Activated CD4-positive, alpha-beta T cell treated with anti-CD3 and anti-CD28 coated beads for 1 hour (primary cell): ENCODE measurements around the gene CDKL1.

Experiments used
- DNase-seq: peaks from one replicate; pipeline ENCODE4 v3.0.0-alpha.2; 2020

CDKL1 gene

DNA sequence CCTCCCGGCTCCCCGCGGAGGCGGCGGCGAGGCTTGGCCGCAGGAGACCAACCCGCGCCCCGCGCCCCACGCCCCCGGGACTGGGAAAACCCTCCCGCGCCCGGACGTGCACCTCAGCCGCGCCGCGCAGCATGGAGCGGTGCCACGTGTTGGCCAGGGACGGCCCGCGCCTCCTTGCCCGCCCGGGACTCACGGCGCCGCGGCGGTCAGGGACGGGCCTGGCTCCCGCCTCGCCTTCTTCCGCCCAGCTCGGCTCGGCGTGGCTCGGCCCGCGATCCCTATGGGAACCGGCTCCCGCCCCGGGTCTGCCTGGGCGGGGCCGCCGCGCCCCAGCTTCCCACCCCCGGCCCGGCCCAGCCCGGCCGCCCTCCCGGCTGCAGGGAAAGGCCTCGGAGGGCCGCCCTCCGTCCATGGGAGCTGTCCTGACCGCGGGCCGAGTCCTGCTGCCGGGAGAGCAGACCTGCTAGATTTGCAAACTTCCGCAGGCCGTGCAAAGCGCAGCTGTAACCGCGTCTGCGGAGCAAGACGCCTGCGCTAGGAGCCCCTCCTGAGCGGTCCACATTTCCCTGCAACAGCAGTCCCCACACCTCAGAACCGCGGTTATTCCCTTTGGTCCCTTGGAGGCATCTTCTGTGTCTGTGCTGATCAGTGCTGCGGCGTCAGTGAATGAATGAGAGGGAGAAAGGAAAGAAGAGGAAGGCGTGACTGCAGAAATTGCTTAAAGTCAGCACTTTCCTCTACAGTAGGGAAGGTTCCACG is at the start of gene CDKL1:
TSS of gene CDKL1 (minus strand) at position 251 of the 759 bp plus-strand sequence. CDS start 1,013 bp downstream, outside the sequence.
- peak; percentile 15 for DNase-seq

GRCh38 chr14:50434528-50434927 is 37.8 kb upstream of the CDKL1 start:
- no peak for DNase-seq

DNA sequence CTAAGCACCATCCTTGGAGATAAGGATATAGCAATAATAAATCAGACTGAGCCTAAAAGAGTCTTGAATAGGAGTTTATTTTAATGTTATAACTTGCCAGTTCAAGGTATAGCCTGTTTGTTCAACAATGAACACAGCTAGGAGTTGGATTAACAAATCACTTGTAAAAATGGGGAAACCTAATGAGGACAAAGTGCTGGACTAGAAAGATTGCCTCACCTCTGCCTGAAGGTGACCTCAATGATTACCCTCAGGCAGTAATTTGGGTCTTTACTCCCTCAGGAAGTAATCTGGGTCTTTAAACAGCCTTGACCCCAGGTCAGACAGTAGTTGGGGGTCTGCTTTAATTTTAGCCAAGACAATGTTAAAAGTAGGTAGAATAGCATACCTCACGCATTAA is 35.5 kb upstream of the CDKL1 start:
- DNase-seq, result no peak

- DNase-seq, result no peak
These were observed 29.1 kb upstream of the CDKL1 start for GRCh38 chr14:50425816-50426215.

- DNase-seq, result no peak
These were observed 28.4 kb upstream of the CDKL1 start for GRCh38 chr14:50425105-50425504.

GRCh38 chr14:50423529-50423928 is 26.8 kb upstream of the CDKL1 start:
- no peak for DNase-seq

- no peak for DNase-seq
These were observed 24.8 kb upstream of the CDKL1 start for GRCh38 chr14:50421499-50421898.

DNA sequence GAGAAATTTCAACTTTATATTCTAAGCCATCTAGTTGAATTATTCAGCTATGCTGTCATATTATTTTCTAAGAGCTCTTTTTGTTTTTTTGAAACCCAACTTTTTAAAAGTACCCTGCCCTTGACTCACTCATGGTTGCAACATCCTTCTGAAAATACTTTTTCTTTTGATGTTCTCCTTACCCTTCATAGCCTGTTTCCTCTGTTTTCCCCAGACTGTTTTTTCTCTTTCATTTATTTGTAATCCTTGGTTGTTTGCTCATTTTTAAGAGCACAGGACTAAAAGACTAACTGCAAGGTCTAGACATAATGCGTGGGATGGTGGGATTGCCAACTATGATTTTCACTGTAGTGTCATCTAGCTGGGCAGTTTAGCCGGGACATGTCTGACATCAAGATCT is 21.2 kb upstream of the CDKL1 start:
- no peak for DNase-seq

DNA sequence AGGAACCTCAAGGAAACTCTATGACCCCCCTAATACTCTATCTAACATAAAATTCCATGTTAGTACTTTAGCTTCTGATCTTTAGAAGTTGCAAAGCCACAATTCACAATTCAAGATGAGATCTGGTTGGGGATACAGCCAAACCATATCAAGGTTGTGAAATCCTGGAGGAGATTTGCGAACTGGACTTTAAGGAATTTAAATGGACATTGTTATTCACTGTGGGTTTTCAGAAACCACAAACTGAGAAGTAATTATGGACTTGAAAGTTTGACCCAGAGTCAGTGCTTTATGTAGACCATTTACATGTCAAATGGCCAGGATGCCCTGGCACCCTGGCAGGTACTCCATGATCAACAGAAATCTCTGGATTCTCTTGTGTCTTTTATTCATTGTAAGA is 14.2 kb upstream of the CDKL1 start:
- no peak for DNase-seq

DNA sequence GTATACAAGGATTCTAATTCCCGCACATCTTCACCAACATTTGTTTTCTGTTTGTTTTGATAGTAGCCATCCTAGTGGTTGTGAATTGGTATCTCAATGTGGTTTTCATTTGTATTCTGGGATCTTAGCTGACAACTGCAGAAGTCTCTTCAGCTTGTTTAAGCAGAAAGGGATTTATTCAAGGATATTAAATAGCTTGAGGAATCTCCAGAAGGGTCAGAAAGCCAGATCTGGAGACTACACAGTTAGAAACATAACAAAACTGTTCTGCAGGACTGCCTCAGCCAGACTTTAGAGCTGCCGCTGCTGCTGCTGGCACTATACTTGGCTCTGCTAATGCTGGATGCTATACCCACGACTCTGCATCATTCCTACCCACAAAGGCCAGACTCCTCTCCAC is 13.4 kb upstream of the CDKL1 start:
- DNase-seq, result no peak

- no peak for DNase-seq
These were observed 10.6 kb upstream of the CDKL1 start for GRCh38 chr14:50407111-50407812.

GRCh38 chr14:50403419-50403818 is 6.7 kb upstream of the CDKL1 start:
- no peak for DNase-seq

GRCh38 chr14:50402965-50403364 is 6.3 kb upstream of the CDKL1 start:
- no peak for DNase-seq

DNA sequence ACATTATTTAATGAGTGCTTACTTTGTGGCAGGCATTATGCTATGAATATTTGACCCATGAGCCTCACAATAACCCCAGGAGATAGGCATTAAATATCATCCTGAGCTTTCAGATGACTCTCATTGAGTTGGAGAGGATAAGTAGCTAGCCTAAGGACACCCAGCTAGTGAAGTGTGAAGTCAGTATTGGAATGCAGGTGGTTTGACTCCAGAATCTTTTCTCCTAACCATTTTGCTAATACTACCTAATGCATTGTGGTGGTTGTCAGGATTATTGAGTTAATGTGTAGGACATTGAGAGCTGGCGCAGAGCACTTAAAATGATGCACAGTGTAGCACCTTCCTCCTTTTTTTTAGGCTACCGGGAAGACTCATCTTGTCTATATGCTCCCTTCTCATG is 3.8 kb upstream of the CDKL1 start:
- no peak for DNase-seq

- no peak for DNase-seq
These were observed 2.8 kb upstream of the CDKL1 start for GRCh38 chr14:50399251-50400032.

GRCh38 chr14:50398189-50398580 is 1.5 kb upstream of the CDKL1 start:
- DNase-seq, result no peak

- DNase-seq, result no peak
These were observed 908 bp upstream of the CDKL1 start for GRCh38 chr14:50397390-50398188.

DNA sequence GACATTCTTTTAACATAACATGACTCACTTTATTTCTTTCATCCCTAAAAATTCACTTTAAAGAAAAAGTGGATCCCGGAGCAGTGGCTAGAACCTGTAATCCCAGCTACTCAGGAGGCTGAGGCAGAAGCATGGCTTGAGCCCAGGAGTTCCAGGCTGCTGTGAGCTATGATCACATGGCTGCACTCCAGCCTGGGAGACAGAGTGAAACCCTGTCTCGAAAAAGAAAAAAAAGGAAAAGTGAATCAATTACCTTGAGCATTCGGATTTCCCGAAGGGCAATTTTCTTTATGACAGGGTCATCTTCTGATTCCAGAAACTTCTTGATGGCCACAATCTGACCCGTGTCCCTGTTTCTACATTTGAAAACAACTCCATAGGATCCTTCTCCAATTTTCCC is 1.2 kb downstream of the CDKL1 start:
- no peak for DNase-seq

- DNase-seq, result no peak
These were observed 2.0 kb downstream of the CDKL1 start for GRCh38 chr14:50394713-50395112.

- no peak for DNase-seq
These were observed 6.8 kb downstream of the CDKL1 start for GRCh38 chr14:50389668-50390441.

DNA sequence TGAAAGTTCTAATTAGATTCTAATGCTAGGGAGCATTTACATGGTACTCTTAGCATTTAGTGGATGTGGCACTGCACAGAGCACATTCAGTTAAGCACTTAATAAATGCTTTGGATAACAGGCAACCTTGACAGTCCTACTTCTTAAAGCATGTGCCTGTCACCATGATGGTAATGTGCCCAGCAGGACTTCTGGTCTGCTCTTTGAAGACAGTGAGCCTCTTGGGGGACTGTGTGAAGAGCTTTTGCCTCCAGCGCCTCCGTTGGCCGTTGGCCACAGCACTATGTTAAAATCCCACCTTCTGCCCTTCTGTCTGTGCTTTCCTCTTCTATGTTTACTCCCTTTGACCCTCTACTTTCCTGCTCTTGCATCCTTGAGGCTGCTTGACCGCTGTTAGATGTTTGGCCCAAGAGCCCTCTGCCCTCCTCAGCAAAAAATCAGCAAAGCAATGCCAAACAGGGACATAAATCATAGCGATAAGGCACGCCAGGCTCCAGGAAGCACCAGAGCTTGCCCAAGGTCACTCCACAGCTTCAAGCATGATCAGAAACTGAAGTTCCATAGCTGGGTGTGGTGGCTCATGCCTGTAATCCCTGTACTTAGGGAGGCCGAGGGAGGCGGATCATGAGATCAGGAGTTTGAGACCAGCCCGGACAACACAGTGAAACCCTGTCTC is 8.3 kb downstream of the CDKL1 start:
- no peak for DNase-seq

- DNase-seq, result no peak
These were observed 9.1 kb downstream of the CDKL1 start for GRCh38 chr14:50387548-50387947.
